Hepatocyte (in vitro differentiated cells): Measurements from ENCODE around the gene ARFIP1. TPM values are rescaled to one million over a fixed set of nuclear protein-coding genes. Genes with fewer than 3 reads are reported as not detected.

Source experiments
- DNase-seq: peaks from one replicate; pipeline ENCODE4 v3.0.0-alpha.2; 2016; ENCODE audit warnings: low spot score
- H2AFZ ChIP-seq: fragments of 200-600 bp; sonication (generic); 2 replicates; pipeline ENCODE4 v1.6.0; 2016; ENCODE audit warnings: antibody characterized with exemption, mild to moderate bottlenecking
- H3K27ac ChIP-seq: fragments of 200-600 bp; sonication (generic); 2 replicates; pipeline ENCODE4 v1.5.1; 2016; ENCODE audit warnings: mild to moderate bottlenecking
- H3K27me3 ChIP-seq: fragments of 200-600 bp; sonication (generic); 2 replicates; pipeline ENCODE4 v1.6.1; 2016
- H3K36me3 ChIP-seq: fragments of 200-600 bp; sonication (generic); replicated peaks from 2 replicates; pipeline ENCODE4 v1.5.1; 2016; ENCODE audit warnings: low read depth; ENCODE audit not compliant: insufficient read depth
- H3K4me1 ChIP-seq: fragments of 200-600 bp; sonication (generic); 2 replicates; pipeline ENCODE4 v1.5.1; 2016; ENCODE audit warnings: mild to moderate bottlenecking, moderate library complexity; ENCODE audit not compliant: insufficient read depth
- H3K4me2 ChIP-seq: fragments of 200-600 bp; sonication (generic); 2 replicates; pipeline ENCODE4 v1.6.0; 2016
- H3K4me3 ChIP-seq: fragments of 200-600 bp; sonication (generic); 2 replicates; pipeline ENCODE4 v1.5.1; 2016; ENCODE audit warnings: mild to moderate bottlenecking
- H3K79me2 ChIP-seq: fragments of 200-600 bp; sonication (generic); 2 replicates; pipeline ENCODE4 v1.6.0; 2017; ENCODE audit warnings: mild to moderate bottlenecking
- H3K9me2 ChIP-seq: fragments of 200-600 bp; sonication (generic); replicated peaks from 2 replicates; pipeline ENCODE4 v1.6.0; 2017; ENCODE audit warnings: mild to moderate bottlenecking; ENCODE audit not compliant: insufficient read depth
- H3K9me3 ChIP-seq: fragments of 200-600 bp; sonication (generic); 2 replicates; pipeline ENCODE4 v1.5.1; 2016; ENCODE audit warnings: low read depth, mild to moderate bottlenecking
- H4K20me1 ChIP-seq: fragments of 200-600 bp; sonication (generic); 2 replicates; pipeline ENCODE4 v1.6.0; 2016; ENCODE audit warnings: mild to moderate bottlenecking; ENCODE audit not compliant: insufficient read depth, poor library complexity, severe bottlenecking
- EZH2 ChIP-seq: fragments of 200-600 bp; sonication (generic); IDR thresholded peaks from 2 replicates; pipeline ENCODE4 v1.6.1; 2016; ENCODE audit warnings: antibody characterized with exemption, mild to moderate bottlenecking, borderline replicate concordance
- EZH2phosphoT487 ChIP-seq: fragments of 200-600 bp; sonication (generic); IDR thresholded peaks from one replicate; pipeline ENCODE4 v1.6.1; 2018; ENCODE audit warnings: antibody characterized with exemption, mild to moderate bottlenecking, low read depth, moderate library complexity; ENCODE audit not compliant: unreplicated experiment, severe bottlenecking
- WGBS: methylation state at CpG from one replicate; pipeline ENCODE4 v1.1.6; 2016; ENCODE audit warnings: low lambda C conversion rate; ENCODE audit errors: missing lambda C conversion rate; 5-methylcytosine and 5-hydroxymethylcytosine counted together
- polyA plus RNA-seq: library from polyadenylated mRNA; unstranded; fragments of >200 nt; fragmentation: Nextera tagmentation; extraction: Ambion mirVana; gene quantifications from 2 replicates; pipeline ENCODE4 v1.2.1, GENCODE V29; 2016
- total RNA-seq: library from RNA; depleted of rRNA; stranded (reverse); fragments of >200 nt; gene quantifications from 2 replicates; pipeline ENCODE4 v1.2.3, GENCODE V29; 2014
- TF ChIP-seq, protein P1 (sequence below): fragments of 200-600 bp; sonication (generic); IDR thresholded peaks from 2 replicates; pipeline ENCODE4 v1.5.1; 2016; ENCODE audit warnings: antibody characterized with exemption, mild to moderate bottlenecking; ENCODE audit not compliant: poor library complexity

Gene ARFIP1
- total and polyA plus RNA-seq, 2 experiments from 2014 or later, result 21.7 to 39.1 TPM

DNA sequence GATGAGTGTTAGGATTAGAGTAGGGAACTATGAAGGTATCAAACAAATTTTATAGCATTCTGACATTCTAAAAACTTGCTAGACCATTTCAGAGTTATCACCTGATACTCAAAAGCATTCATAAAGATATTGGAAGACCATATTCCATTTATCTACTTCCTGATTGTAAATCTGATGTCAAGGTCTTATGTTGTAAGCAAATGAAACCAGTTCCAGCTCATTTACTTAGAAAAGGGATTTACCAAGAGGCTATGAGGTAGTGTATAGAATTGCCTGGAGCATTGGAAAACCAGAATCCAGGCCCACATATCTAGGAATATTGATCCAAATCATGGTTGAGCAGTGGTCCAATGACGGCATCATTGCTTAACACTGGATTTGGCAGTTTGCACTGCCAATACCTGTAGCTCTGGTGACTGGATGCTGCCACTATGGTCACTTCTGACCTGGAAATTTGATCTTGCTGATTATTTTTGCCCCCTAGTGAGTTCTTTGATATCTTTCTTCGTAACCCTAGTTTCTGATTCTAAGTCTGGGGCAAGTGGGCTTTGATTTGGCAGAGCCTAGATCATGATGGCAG is 25.4 kb downstream of the ARFIP1 start:
- DNase-seq, result no peak
- H3K9me2 ChIP-seq, result no peaks in the 10 kb centered on the region

DNA sequence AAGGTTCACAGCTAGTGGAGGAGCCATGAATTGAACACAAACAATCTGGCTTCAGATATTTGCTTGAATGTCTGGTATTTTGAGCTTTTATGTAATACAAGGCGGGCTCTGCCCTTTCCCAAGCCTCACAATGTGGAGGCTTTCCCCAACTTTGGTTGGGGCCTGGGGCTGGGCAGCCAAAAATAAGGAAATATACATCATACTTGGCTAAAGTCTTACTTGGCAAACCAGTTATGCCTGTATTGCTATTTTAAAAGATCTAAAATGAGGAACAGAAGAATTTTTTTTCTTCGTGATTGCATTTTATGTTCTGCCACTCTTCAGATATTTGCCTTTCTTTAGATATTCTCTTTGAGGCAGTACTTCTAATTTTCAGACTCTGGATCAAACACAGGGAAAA is 26.1 kb downstream of the ARFIP1 start:
- Histone ChIP-seq H3K27me3 (no peaks in the 10 kb centered on the region), H3K4me2 (no peak overlapping the region), H3K4me1 (no peaks in the 10 kb centered on the region), H4K20me1 (no peaks in the 10 kb centered on the region), H3K79me2 (peaks cover 64% of the 10 kb centered on the region), H3K9me3 (no peaks in the 10 kb centered on the region), H3K4me3 (no peak overlapping the region), H3K27ac (no peak overlapping the region), H2AFZ (no peak overlapping the region), H3K36me3 (no peaks in the 10 kb centered on the region), H3K9me2 (no peaks in the 10 kb centered on the region)
- TF ChIP-seq, protein P1, sequence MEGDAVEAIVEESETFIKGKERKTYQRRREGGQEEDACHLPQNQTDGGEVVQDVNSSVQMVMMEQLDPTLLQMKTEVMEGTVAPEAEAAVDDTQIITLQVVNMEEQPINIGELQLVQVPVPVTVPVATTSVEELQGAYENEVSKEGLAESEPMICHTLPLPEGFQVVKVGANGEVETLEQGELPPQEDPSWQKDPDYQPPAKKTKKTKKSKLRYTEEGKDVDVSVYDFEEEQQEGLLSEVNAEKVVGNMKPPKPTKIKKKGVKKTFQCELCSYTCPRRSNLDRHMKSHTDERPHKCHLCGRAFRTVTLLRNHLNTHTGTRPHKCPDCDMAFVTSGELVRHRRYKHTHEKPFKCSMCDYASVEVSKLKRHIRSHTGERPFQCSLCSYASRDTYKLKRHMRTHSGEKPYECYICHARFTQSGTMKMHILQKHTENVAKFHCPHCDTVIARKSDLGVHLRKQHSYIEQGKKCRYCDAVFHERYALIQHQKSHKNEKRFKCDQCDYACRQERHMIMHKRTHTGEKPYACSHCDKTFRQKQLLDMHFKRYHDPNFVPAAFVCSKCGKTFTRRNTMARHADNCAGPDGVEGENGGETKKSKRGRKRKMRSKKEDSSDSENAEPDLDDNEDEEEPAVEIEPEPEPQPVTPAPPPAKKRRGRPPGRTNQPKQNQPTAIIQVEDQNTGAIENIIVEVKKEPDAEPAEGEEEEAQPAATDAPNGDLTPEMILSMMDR, result no peak
- no peak for TF ChIP-seq EZH2phosphoT487
- TF ChIP-seq EZH2, result no peak
- DNase-seq, result no peak
- WGBS, result 91% methylated on average over 2 of the region's 2 CpGs

More for the DNA sequence above, 25.4 kb downstream of the ARFIP1 start:
- no peaks in the 10 kb centered on the region for H3K36me3 ChIP-seq
- no peak overlapping the region for H3K27ac ChIP-seq
- H2AFZ ChIP-seq, result no peak overlapping the region
- H4K20me1 ChIP-seq, result peaks cover 3% of the 10 kb centered on the region
- peaks cover 68% of the 10 kb centered on the region for H3K79me2 ChIP-seq
- H3K4me1 ChIP-seq, result no peaks in the 10 kb centered on the region
- H3K4me2 ChIP-seq, result no peak overlapping the region
- H3K9me3 ChIP-seq, result no peaks in the 10 kb centered on the region
- H3K27me3 ChIP-seq, result no peaks in the 10 kb centered on the region
- 96% methylated on average over 2 of the region's 2 CpGs for WGBS
- no peak for TF ChIP-seq EZH2phosphoT487
- no peak overlapping the region for H3K4me3 ChIP-seq

DNA sequence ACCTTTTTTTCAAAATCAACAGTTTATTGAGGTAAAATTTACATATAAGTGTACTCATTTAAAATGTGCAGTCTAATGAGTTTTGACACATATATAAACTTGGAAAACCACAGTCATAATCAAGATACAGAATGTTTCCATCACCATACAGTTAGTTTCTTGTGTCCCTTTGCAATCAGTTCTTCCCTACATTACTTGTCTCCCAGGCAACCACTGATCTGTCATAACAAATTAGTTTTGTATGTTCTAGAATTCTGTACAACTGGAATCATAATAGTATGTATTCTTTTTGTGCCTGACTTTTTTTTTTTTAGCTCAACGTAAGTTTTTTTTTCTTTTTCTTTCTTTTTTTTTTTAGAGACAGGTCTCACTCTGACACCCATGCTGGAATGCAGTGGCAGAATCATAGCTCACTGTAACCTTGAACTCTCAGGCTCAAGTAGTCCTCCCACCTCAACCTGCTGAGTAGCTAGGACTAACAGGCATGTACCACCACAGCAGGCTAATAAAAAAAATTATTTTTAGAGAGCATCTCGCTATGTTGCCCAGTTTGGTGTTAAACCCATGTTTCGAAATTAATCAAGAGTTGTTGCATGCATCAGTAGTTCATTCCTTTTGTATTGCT is 26.9 kb downstream of the ARFIP1 start:
- Histone ChIP-seq H3K9me3 (no peaks in the 10 kb centered on the region), H3K4me2 (no peak overlapping the region), H2AFZ (no peak overlapping the region), H3K36me3 (no peaks in the 10 kb centered on the region), H3K4me3 (no peak overlapping the region), H3K27me3 (no peaks in the 10 kb centered on the region), H3K27ac (no peak overlapping the region), H3K4me1 (no peaks in the 10 kb centered on the region), H3K9me2 (no peaks in the 10 kb centered on the region), H4K20me1 (no peaks in the 10 kb centered on the region), H3K79me2 (peaks cover 59% of the 10 kb centered on the region)
- 89% methylated on average over 3 of the region's 3 CpGs for WGBS
- no peak for DNase-seq
- TF ChIP-seq EZH2 (no peak), EZH2phosphoT487 (no peak)
- TF ChIP-seq, protein P1, result no peak

DNA sequence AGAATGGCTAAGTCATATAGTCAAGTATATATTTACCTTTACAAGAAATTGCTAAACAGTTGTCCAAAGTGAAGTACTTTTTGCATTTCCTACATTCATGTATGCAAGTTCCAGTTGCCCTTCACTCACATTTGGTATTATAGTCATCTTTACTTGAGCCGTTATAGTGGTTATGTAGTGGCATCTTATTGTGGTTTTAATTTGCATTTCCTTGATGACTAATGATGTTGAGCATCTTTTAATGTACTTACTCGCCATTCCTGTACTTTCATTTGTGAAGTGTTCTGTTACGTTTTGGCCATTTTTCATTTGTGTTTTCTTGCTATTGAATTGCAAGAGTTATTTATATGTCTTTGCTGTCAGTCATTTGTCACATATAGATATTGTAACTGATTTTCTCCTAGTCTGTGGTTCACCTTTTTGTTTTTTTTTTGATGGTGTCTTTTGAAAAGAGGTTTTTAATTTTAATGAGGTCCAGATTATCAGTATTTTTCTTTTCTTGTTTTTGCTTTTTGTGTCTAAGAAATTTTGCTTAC is 27.6 kb downstream of the ARFIP1 start:
- Histone ChIP-seq H3K27me3 (no peaks in the 10 kb centered on the region), H2AFZ (no peak overlapping the region), H3K4me1 (no peaks in the 10 kb centered on the region), H3K27ac (no peak overlapping the region), H3K4me3 (no peak overlapping the region), H3K36me3 (no peaks in the 10 kb centered on the region), H3K4me2 (no peak overlapping the region), H3K9me3 (no peaks in the 10 kb centered on the region), H3K9me2 (no peaks in the 10 kb centered on the region), H4K20me1 (no peaks in the 10 kb centered on the region), H3K79me2 (peaks cover 59% of the 10 kb centered on the region)
- WGBS, result 95% methylated on average over 3 of the region's 3 CpGs
- no peak for TF ChIP-seq EZH2
- TF ChIP-seq EZH2phosphoT487, result no peak
- TF ChIP-seq, protein P1, result no peak
- no peak for DNase-seq
